Thyroid gland (tissue), 4 donors: Measurements from ENCODE around the gene ADARB2. TPM values are rescaled to one million over a fixed set of nuclear protein-coding genes. Genes with fewer than 3 reads are reported as not detected.

Experiments
- DNase-seq, 2 donors: peaks; one replicate each; pipeline ENCODE4 v3.0.0-alpha.2; 2019
- H3K27ac ChIP-seq, 3 donors: fragments of 200-600 bp; sonication (generic); 1 replicate in 2 of 3; 2 replicates in 1 of 3; pipeline ENCODE4 v1.5.1; 2016 to 2019; ENCODE audit warnings: mild to moderate bottlenecking in 1 of 3, moderate library complexity in 1 of 3
- H3K27me3 ChIP-seq: fragments of 200-600 bp; sonication (generic); one replicate; pipeline ENCODE4 v1.5.1; 2019
- H3K36me3 ChIP-seq, 2 donors: fragments of 200-600 bp; sonication (generic); one replicate each; pipeline ENCODE4 v1.5.1; 2016 to 2019
- H3K4me1 ChIP-seq, 2 donors: fragments of 200-600 bp; sonication (generic); one replicate each; pipeline ENCODE4 v1.5.1; 2017 to 2019
- H3K4me3 ChIP-seq, 3 donors: fragments of 200-600 bp; sonication (generic); replicated peaks in 1 of 3; 1 replicate in 2 of 3; 2 replicates in 1 of 3; pipeline ENCODE4 v1.5.1; 2016; ENCODE audit warnings: mild to moderate bottlenecking in 1 of 3
- H3K9me3 ChIP-seq: fragments of 200-600 bp; sonication (generic); one replicate; pipeline ENCODE4 v1.5.1; 2017
- CTCF ChIP-seq, 6 experiments: fragments of 200-600 bp in 3 of 6; fragments of 450-650 bp in 3 of 6; sonication (generic) in 3 of 6; IDR thresholded peaks; one replicate each; pipeline ENCODE4 v1.5.1; 2016 to 2019; ENCODE audit warnings: antibody characterized with exemption in 6 of 6, mild to moderate bottlenecking in 2 of 6, inconsistent platforms in 1 of 6, moderate library complexity in 1 of 6
- POLR2A ChIP-seq, 2 donors: fragments of 450-650 bp; IDR thresholded peaks; one replicate each; pipeline ENCODE4 v1.6.1; 2017; ENCODE audit warnings: antibody characterized with exemption in 2 of 2, mild to moderate bottlenecking in 2 of 2, moderate library complexity in 1 of 2
- WGBS, 2 donors: methylation state at CpG; one replicate each; pipeline ENCODE4 v1.1.5; 2017; 5-methylcytosine and 5-hydroxymethylcytosine counted together
- intact Hi-C: fragments of 100-400 bp; cut with DNase I; formaldehyde crosslinking; loops from one replicate; pipeline ENCODE4 v1.15.1; 2023
- total RNA-seq, 4 donors: library from RNA; depleted of rRNA; stranded (reverse); fragments of >200 nt; gene quantifications; one replicate each; pipeline ENCODE4 v1.2.3, GENCODE V29; 2016

The ADARB2 gene
- total RNA-seq, 4 donors from 2014 or later = 0.08 to 0.15 TPM; not detected in 2

GRCh38 chr10:1184541-1185430 lies 552.5 kb downstream of the ADARB2 start:
- Histone ChIP-seq H3K4me1 (no peaks in the 10 kb centered on the region), H3K9me3 (no peaks in the 10 kb centered on the region), H3K27ac (no peak overlapping the region), H3K4me3 (no peak overlapping the region), H3K36me3 (no peaks in the 10 kb centered on the region), H3K27me3 (no peaks in the 10 kb centered on the region)
- no peak for DNase-seq
- intact Hi-C loops = no loop called here
- 82% methylated on average over 37 to 41 of the region's 45 CpGs for WGBS, 2 donors
- TF ChIP-seq POLR2A (IDR thresholded peaks at IDR 0.05) (no peak), CTCF (IDR thresholded peaks at IDR 0.05) (no peak)

DNA sequence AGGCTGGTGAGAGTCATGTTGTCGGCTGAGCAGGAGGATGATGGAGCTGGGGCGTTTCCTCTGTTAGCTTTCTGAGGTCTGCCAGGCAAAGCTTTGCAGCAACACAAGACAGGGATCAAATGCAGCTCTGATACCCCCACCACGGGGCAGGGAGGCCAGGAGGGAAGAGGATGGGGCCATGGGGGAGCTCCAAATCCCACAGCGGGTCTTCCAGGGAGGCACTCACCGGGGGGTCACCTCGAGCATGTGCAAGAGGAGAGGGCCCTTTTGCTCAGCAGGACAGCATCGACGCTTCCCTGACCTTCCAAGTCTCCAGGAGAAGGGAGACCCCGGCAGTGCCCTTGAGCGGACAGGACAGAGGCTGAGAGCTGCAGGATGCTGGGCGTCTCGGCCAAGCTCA lies 553.6 kb downstream of the ADARB2 start:
- Histone ChIP-seq H3K9me3 (no peaks in the 10 kb centered on the region), H3K4me3 (no peak overlapping the region), H3K27ac (no peak overlapping the region), H3K27me3 (no peaks in the 10 kb centered on the region), H3K4me1 (no peaks in the 10 kb centered on the region), H3K36me3 (no peaks in the 10 kb centered on the region)
- no peak for TF ChIP-seq CTCF (IDR thresholded peaks at IDR 0.05)
- intact Hi-C loops = no loop called here
- DNase-seq = no peak
- 67 to 68% methylated on average over 6 to 12 of the region's 12 CpGs for WGBS, 2 donors

GRCh38 chr10:1183033-1183396 lies 554.3 kb downstream of the ADARB2 start:
- Histone ChIP-seq H3K27me3 (no peaks in the 10 kb centered on the region), H3K9me3 (no peaks in the 10 kb centered on the region), H3K4me1 (no peaks in the 10 kb centered on the region), H3K4me3 (no peak overlapping the region), H3K36me3 (no peaks in the 10 kb centered on the region), H3K27ac (no peak overlapping the region)
- TF ChIP-seq POLR2A (IDR thresholded peaks at IDR 0.05) (no peak), CTCF (IDR thresholded peaks at IDR 0.05) (no peak)
- DNase-seq = no peak
- 20 to 70% methylated on average over 2 to 5 of the region's 18 CpGs for WGBS, 2 donors
- intact Hi-C loops = no loop called here

- H3K4me1 ChIP-seq = no peaks in the 10 kb centered on the region
- no peaks in the 10 kb centered on the region for H3K27me3 ChIP-seq
- H3K36me3 ChIP-seq = no peaks in the 10 kb centered on the region
- no peak overlapping the region for H3K27ac ChIP-seq
- intact Hi-C loops = no loop called here
- TF ChIP-seq POLR2A (IDR thresholded peaks at IDR 0.05) (no peak), CTCF (IDR thresholded peaks at IDR 0.05) (no peak)
- H3K9me3 ChIP-seq = no peaks in the 10 kb centered on the region
- H3K4me3 ChIP-seq = no peak overlapping the region
- 89% methylated on average over 27 of the region's 30 CpGs for WGBS, 2 donors
- DNase-seq = no peak
These were observed 554.9 kb downstream of the ADARB2 start for GRCh38 chr10:1182280-1183032.

GRCh38 chr10:1180836-1181235 lies 556.5 kb downstream of the ADARB2 start:
- H3K27ac ChIP-seq = no peak overlapping the region
- H3K36me3 ChIP-seq = no peaks in the 10 kb centered on the region
- no peak for DNase-seq
- TF ChIP-seq POLR2A (IDR thresholded peaks at IDR 0.05) (no peak), CTCF (IDR thresholded peaks at IDR 0.05) (no peak)
- no peaks in the 10 kb centered on the region for H3K27me3 ChIP-seq
- no peaks in the 10 kb centered on the region for H3K4me1 ChIP-seq
- 78 to 79% methylated on average over 11 of the region's 11 CpGs for WGBS, 2 donors
- H3K4me3 ChIP-seq = no peak overlapping the region
- H3K9me3 ChIP-seq = no peaks in the 10 kb centered on the region
- intact Hi-C loops = no loop called here
